Activated naive CD4-positive, alpha-beta T cell treated with Interleukin-2 at 50 U/mL for 16 hours (primary cell): ENCODE measurements around the gene TMEM131.
"Not testable (repeated sequence)": the region's sequence is repeated elsewhere in the genome, so short reads cannot be mapped to it uniquely, and the experiment has no call there.

Source experiments
- DNase-seq: peaks from one replicate; pipeline ENCODE4 v3.0.0-alpha.2; 2020

Gene TMEM131

GRCh38 chr2:97953853-97954252 is 41.9 kb downstream of the TMEM131 start:
- DNase-seq, result no peak

GRCh38 chr2:97952357-97952756 is 43.4 kb downstream of the TMEM131 start:
- DNase-seq, result no peak

GRCh38 chr2:97951155-97951680 is 44.5 kb downstream of the TMEM131 start:
- DNase-seq, result no peak

GRCh38 chr2:97950329-97951154 is 45.2 kb downstream of the TMEM131 start:
- no peak for DNase-seq

- DNase-seq, result no peak
Measured at GRCh38 chr2:97948926-97949325, 46.8 kb downstream of the TMEM131 start.

GRCh38 chr2:97945791-97946190 is 50.0 kb downstream of the TMEM131 start:
- no peak for DNase-seq

- DNase-seq, result no peak
Measured at GRCh38 chr2:97936881-97937280, 58.9 kb downstream of the TMEM131 start.

- no peak for DNase-seq
Measured at GRCh38 chr2:97936199-97936598, 59.5 kb downstream of the TMEM131 start.

DNA sequence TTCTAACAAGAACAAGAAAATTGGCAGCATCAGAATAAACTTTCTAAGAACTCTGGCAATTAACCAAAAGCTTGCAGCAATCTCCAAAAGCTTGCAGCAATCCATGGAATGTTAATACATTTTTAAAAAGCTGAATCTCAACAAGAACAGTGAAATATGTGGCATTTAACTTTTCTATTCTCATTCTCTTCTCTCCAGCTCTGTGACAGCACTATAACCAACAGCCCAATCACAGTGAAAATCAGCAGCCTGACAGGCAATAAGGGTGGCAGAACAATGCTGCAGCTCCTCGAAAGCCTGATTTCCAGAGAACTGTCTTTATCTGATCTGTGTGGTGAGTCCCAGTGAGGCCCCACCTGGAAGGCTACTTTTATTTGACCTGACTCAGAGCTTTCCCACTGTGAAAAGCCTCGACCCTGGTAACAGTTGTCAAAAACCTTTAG is 60.0 kb downstream of the TMEM131 start:
- no peak for DNase-seq

GRCh38 chr2:97932975-97933662 is 62.6 kb downstream of the TMEM131 start:
- DNase-seq, result no peak

DNA sequence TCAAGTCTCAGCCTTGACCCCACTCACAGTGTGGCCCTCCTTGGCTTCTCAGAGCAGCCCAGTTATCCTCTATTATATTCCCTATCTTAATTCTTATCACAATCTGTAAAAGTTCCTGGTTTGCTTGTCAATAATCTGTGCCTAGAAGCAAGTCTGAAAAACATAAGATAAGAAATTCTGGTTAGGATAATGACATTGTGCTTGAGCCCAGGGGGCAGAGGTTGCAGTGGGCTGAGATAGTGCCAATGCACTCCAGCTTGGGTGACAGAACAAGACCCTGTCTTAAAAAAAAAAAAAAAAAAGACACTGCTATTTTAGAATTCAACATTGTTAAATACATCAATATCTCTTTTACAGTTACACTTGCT is 63.9 kb downstream of the TMEM131 start:
- no peak for DNase-seq

GRCh38 chr2:97931118-97931857 is 64.5 kb downstream of the TMEM131 start:
- no peak for DNase-seq

DNA sequence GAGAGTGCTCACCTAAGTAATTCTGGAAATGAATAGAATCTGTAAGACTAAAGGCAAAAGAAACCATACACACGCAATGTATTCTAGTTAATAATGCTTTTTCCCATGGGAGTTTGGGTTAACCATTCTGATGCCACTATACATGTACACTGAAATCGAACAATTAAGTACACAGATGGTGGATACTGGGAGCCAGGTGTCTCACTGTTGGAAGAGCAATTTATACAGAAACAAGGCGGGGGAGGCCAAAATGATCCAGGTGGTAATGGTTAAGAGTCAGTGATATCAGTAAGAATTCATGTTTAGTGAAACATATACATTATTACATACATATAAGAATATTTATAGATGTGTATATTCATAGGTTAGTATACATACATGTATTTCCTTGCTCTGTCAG is 67.2 kb downstream of the TMEM131 start:
- no peak for DNase-seq

- no peak for DNase-seq
Measured at GRCh38 chr2:97926946-97927345, 68.8 kb downstream of the TMEM131 start.

DNA sequence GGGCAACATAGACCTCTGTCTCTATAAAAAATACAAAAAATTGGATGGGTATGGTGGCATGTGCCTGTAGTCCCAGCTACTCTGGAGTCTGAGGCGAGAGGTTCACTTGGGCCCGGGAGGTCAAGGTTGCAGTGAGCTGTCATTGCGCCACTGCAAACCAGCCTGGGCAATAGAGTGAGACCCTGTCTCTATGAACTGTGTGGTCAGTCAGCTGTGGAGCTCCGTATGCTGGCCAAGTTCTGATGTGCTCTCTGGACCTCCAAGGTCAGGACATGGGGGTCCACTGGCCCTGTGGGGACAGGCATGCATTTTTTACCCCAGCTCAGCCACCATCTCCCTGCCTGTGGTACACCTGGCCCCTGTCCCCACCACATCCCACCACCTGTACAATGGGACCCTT is 71.6 kb downstream of the TMEM131 start:
- no peak for DNase-seq

GRCh38 chr2:97919858-97920257 is 75.9 kb downstream of the TMEM131 start:
- no peak for DNase-seq

- DNase-seq, result no peak
Measured at GRCh38 chr2:97918818-97919217, 76.9 kb downstream of the TMEM131 start.

DNA sequence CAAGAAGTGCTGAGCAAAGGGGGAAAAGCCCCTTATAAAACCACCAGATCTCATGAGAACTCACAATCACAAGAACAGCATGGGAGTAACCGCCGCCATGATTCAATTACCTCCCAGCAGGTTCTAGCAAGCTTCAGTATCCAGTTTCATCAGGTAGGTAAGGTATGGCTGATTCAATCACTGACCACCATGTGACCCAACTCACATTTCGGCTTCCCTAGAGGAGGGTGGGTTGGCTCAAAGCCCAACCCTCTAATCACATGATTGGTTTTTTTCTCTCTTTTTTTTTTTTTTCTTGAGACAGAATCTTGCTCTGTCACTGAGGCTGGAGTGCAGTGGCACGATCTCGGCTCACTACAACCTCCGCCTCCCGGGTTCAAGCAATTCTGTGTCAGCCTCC is 78.1 kb downstream of the TMEM131 start:
- DNase-seq, result not testable (repeated sequence)

GRCh38 chr2:97914691-97915213 is 81.0 kb downstream of the TMEM131 start:
- no peak for DNase-seq

DNA sequence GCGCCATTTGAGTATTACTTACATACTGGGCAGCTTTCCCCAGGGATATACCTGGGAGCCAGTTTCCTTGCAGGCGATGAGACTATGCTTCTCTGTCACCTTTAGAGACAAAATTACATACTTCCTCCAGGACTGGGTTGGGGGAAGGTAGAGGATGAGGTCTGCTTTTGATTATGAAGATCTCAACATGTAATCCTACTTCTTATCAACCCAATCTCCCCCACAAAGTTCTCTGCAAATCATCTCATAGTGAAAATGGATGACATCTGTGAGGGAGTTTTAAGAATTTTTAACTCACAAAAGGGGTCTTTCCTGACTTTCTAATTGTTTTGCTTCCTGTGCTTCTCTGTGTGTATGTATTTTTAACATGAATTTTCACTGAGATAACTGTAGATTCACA is 81.9 kb downstream of the TMEM131 start:
- no peak for DNase-seq

DNA sequence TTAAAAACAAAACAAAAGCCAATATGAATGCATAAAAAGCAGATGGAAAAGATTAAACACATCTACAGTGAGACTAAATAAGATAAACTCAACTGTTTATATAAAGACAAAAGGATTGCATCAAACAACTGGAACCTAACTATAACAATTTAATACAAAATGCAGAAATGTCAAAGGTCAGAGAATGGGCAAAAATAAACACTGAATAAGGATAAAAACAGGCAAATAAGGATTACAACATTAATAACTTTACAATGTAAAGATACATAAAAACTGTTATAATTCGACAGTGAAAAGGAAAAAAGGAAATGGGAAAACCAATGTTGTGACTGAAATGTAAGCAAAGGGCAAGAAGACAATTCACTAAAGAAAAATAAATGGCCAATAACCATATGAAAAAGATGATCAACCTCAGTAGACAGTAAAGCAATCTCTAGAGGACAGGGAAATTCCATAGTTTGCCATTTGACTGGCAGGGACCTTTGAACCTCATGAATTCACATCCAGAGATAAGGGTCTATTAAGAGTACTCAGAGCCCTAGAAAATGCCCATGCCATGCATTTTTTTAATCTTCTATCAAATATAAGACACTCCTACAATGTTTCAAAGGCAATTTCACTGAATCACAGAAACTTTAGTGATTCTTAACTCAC is 83.7 kb downstream of the TMEM131 start:
- no peak for DNase-seq

DNA sequence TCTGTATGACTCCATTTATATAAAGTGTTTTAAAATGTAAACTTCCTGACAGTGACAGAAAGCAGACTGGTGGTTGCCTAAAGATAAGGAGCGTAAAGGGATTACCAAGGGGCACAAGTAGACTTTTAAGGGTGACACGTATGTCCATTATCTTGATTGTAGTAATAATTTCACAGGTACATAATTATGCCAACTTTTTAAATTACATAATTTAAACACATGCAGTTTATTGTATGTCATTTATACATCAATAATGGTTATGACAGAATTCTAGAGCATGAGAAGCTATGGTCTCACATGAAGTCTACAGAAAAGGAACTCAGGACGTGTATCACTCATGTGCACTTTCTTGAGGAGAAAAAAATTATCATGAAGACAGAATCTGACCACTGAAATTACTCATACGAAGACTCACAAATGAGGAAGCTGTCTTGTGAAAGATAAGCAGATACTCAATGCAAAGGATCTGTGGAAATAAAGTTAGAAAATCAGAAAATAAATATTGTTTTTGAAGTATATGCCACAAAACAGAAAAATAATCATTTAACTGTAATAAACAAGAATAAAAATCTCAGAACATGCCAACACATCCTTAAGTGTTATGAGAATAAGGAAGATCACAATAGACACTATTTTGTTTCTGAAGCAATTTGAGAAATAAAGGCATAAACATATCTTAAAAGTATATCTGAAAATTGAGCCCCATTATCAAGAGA is 84.4 kb downstream of the TMEM131 start:
- no peak for DNase-seq
